HG03039 (cell line): Measurements from ENCODE around the gene PLD4.
"Not testable (repeated sequence)": the region's sequence is repeated elsewhere in the genome, so short reads cannot be mapped to it uniquely, and the experiment has no call there.

Source experiments
- ATAC-seq: cut with Tn5 transposase; IDR thresholded peaks from one replicate; pipeline ENCODE4 v1.9.1; 2021; ENCODE audit warnings: mild to moderate bottlenecking, moderate library complexity; ENCODE audit not compliant: unreplicated experiment

The PLD4 gene

DNA sequence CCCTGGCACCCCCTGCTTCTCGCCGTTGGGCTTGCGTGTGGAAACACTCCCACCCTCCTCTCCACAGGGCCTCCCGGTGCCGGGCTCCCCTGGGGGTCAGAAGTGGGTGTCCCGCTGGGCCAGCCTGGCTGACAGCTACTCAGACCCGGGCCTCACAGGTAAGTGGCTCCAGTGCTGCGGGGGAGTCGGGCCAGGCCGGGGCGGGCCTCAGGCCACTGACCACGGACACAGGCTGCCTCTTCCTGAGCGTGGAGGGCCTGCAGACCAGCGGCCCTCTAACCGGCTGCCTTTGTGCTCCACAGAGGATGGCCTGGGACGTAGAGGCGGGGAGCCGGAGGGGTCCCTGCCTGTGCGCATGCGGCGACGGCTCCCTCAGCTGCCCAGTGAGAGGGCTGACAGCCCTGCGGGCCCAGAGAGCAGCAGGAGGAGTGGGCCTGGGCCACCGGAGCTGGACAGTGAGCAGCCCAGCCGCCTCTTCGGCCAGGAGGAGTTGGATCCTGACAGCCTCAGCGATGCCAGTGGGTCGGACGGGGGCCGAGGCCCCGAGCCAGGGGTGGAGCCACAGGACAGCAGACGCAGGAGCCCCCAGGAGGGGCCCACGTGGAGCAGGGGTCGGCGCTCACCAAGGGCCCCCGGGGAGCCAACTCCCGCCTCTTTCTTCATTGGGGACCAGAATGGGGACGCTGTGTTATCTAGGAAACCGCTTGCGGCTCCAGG is 38.5 kb upstream of the PLD4 start:
- ATAC-seq: no peak

DNA sequence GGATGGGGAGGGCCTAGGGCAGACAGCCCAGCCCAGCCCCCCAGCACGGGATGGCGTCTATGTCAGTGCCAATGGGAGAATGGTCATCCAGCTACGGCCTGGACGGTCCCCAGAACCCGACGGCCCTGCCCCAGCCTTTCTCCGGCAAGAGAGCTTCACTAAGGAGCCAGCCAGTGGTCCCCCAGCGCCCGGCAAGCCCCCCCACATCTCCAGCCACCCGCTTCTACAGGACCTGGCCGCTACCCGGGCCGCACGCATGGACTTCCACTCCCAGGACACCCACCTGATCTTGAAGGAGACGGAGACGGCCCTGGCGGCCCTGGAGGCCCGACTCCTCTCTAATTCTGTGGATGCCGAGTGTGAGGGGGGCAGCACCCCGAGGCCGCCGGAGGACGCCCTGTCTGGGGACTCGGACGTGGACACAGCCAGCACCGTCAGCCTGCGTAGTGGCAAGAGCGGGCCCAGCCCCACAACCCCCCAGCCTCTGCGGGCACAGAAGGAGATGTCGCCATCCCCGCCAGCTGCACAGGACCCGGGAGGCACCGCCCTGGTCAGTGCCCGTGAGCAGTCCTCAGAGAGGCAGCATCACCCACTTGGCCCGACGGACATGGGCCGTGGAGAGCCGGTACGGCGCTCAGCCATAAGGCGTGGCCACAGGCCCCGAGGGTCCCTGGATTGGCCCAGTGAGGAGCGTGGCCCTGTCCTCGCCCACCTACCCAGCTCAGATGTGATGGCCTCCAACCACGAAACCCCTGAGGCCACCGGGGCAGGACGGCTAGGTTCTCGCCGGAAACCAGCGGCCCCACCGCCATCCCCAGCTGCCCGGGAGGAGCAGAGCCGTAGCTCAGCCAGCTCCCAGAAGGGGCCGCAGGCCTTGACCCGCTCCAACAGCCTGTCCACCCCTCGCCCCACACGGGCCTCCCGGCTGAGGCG is 37.7 kb upstream of the PLD4 start:
- no peak for ATAC-seq

DNA sequence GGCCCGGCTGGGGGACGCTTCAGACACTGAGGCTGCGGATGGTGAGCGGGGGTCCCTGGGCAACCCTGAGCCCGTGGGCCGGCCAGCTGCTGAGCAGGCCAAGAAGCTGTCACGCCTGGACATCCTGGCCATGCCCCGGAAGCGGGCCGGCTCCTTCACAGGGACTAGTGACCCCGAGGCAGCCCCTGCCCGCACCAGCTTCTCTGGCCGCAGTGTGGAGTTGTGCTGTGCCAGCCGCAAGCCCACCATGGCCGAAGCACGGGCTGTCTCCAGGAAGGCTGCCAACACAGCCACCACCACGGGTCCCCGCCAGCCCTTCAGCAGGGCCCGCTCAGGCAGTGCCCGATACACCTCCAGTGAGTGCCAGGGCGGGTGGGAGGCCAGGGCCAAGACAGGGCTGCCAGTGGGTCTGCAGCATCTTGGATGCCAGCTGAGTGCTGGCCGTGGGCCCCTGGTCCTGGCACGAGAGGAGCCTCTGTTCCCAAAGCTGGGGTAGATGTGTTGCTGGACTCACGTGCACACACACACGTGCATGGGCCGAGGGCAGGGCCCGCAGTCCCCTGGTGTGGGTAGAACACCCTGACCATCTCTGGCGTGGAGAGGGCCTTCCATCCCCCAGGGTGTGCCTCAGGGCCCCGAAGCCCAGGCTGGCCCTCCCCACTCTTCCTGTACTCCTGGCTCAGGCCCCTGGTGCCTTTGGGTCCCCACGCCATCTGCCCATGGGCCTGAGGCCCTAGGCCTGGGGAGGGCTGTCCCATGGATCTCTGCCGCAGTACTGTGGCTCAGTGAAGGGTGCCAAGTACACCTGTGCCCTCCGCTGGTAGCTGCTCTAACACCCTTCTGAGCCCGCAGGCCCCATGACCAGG is 36.8 kb upstream of the PLD4 start:
- ATAC-seq: no peak

DNA sequence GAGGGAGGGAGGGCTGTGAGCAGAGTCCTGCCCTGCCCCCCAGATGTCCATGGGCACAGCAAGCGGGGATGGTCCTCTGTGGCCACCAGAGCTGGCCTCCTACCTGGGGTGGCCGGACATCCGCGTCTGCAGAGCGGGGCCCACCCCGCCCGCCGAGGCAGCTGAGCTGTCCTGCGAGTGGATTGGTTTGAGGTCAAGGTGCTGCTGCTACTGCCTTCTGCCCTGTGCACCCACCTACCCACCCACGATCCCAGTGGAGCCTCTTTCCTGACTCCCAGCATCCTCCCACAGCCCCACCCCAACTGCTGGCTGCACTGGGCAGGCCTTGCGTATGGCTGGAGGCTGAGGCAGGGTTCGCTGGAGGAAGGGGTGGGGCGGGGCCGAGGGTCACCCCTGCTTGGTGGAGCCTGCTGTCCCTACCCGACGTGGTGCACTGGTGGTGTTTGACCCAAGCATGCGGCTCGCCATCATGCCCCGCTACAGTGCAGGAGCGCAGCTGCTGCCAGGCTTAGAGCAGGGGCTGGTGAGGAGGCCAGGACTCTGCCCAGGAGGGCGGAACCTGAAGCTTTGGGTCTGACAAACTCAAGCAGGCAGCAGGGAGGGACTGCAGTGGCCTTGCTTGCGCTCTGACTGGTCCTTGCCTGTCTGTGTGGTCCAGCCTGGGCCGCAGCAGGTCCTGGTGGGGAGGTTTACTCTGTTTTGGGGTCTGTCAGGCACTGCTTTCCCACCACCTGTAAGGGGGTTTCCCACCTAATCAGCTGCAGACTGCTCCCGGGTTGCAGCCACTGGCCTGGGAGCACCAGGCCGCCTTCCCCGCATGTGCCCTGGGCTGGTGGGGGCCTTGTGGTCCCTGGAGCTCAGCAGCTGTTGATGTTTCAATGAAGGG is 35.9 kb upstream of the PLD4 start:
- no peak for ATAC-seq

DNA sequence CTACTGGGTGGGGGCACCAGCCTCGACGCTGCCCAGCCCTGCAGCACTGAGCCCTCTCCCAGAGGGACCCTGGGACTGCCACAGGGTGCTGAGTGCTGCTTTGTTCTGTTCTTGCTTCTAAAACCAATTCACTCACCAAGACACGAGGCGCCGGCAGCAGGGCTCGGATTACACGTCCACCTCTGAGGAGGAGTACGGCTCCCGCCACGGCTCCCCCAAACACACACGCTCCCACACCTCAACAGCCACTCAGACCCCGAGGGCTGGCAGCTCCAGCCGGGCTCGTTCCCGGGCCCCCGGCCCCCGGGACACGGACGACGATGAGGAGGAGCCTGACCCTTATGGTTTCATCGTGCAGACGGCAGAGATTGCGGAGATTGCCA is 35.3 kb upstream of the PLD4 start:
- no peak for ATAC-seq

DNA sequence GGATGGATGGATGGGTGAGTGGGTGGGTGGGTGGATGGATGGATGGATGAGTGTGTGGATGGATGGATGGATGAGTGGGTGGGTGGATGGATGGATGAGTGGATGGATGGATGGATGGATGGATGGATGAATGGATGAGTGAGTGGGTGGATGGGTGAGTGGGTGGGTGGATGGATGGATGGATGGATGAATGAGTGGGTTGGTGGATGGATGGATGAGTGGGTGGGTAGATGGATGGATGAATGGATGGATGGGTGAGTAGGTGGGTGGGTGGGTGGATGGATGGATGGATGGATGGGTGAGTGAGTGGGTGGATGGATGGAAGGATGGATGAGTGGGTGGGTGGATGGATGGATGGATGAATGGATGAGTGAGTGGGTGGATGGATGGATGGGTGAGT is 34.4 kb upstream of the PLD4 start:
- ATAC-seq: not testable (repeated sequence)

DNA sequence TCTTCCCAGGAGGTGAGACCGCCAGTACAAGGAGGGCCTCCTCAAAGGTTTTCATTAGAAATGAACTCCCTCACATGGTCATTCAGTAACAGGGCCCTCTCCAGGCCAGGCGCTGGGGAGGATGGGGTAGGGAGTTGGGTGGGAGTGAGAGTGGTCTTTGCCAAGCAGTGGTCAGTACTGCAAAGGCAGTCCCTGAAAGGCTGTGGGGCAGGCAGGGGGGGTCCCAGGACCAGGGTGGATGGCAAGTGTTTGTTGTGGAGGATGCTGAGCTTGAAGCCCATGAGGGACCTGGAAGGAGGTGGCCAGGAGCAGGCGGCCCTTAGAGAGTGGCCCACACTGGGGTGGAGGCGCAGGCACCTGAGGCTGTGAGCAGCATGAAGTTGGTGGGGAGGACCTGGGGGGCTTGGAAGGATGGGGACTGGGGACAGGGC is 33.5 kb upstream of the PLD4 start:
- ATAC-seq: no peak

DNA sequence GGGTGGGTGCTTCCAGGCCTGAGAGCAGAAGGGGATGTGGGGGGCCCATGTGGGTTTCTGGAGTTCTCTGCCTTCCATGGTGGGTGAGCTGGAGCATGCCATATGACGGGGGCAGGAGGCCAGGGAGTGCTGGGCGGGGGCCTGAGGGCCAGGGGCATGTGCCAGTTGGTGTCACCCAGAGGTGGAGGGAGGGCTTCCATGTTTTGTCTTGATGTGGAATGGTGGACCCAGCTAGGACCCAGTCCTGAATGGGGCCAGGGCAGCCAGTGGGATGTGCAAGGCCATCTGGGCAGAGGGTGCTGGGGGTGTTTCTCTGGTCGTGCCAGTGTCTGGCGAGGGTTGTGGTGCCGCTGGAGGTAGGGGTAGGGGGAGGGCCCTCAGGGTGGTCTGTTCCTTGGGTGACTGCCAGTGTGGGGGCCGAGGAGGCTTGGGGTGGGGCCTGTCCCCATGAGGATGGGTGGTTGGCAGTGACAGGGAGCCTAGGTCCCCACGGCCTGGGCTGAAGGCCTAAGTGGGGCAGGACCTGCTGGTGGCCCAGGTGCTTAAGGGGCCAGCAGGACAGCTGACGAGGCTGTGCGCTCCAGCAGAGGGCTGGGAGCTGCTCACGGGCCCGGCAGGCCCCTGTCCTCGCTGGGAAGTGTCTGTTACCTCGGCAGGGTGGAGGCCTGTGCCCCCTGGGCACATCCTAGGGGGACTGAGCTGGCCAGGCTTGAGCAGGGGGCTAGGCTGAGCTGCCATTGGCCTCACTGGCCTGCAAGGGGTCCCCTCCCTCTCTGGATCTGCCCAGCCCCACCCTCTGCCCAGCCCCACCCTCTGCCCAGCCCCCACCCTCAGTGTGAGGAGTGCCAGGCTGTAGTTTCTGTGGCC is 32.8 kb upstream of the PLD4 start:
- no peak for ATAC-seq

DNA sequence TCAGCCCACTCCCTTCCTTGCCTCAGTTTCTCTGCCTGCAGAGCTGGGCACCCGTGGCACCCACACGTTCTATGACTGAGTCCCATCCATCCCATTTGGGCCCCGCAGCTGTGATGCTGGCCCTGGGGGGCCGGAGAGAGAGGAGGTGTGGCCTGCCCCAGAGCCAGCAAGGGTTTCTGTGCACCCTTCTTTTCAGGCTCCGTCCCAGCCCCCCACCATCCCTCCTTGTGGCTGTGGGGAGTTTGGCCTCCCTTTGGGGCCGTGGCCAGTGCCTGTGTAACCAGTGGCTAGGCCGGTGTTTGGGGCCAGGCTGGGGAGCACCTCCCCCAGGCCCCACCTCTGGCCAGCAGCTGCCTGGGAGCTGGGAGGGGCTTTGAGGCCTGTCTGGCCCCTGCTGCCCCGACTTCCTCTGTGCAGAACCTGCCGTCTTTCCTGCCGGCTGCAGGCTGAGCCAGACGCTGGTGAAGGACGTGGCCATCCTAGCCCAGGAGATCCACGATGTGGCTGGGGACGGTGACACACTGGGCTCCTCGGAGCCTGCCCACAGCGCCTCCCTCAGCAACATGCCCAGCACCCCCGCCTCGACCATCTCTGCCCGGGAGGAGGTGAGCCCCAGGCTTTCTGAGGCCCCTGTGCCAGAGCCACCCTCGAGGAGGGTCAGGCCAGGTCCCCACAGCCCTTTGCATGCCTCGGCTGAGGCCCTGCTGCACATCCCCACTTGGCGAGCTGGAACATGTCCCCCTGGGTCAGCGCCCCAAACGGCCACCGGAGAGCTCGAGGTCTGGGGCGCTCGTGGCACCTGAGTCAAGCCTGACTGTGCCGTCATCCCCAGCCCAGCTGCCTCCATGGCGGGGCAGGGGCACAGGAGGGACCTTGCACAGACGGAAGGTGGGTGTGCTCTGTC is 31.9 kb upstream of the PLD4 start:
- ATAC-seq: no peak

DNA sequence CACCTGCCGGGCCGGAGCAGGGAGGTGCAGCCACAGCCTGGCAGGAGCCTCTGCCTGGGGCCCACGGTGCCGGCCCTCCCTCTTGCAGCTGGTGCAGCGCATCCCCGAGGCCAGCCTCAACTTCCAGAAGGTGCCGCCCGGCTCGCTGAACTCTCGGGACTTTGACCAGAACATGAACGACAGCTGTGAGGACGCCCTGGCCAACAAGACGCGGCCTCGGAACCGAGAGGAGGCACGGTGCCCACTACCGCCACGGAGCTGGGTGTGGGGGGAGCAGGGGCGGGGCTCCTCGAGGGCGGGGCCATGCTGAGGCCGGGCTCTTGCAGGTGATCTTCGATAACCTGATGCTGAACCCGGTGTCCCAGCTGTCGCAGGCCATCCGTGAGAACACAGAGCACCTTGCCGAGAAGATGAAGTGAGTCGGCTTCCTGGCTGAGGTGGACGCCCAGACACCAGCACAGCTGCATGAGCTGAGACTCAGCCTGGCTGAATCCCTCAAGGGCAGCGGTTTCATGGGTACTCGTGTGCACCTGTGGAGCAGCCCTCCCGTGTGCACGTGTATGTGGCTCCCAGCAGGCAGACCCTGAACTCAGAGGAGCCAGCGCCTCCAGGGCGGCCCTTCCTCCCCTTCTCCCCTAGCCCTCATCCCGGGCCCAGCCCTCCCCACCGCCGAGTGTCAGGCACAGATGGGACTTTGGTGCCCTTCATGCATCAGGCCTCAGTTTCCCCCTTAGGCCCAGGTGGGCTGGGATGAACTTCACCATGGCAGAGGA is 31.1 kb upstream of the PLD4 start:
- no peak for ATAC-seq

DNA sequence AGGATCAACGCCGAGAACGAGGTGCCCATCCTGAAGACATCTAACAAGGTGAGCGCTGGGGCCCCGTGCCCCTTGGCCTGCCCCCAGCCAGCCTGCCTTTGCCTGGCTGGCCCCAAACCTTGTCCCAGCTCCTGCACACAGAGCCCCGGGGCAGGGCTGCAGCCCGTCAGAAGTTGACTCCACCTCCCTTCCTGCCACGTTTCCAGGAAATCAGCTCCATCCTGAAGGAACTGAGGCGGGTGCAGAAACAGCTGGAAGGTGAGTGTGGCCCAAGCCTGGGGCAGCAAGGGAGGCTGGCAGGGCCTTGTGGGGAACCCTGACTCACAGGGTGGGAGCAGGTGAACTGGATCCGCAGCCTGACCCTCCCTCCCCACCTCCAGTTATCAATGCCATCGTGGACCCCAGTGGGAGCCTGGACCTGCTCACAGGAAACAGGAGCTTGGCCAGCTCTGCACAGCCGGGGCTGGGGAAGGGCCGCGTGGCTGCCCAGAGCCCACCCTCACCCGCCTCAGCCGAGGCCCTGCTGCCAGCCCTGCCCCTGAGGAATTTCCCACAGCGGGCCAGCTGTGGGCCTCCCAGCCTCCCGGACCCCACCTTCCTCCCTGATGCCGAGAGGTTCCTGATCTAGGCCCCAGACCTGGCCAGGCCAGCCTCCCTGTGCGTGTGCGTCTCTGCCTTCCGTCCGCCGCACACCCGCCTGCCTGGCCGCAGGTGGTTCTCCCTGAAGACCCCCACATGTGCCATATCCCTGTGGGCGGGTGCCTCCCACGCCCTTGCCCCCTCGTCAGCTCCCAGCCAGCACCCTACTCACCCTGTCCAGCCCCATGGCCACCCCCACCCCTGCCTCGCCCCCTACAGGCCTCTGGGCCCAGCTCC is 30.1 kb upstream of the PLD4 start:
- ATAC-seq: no peak

DNA sequence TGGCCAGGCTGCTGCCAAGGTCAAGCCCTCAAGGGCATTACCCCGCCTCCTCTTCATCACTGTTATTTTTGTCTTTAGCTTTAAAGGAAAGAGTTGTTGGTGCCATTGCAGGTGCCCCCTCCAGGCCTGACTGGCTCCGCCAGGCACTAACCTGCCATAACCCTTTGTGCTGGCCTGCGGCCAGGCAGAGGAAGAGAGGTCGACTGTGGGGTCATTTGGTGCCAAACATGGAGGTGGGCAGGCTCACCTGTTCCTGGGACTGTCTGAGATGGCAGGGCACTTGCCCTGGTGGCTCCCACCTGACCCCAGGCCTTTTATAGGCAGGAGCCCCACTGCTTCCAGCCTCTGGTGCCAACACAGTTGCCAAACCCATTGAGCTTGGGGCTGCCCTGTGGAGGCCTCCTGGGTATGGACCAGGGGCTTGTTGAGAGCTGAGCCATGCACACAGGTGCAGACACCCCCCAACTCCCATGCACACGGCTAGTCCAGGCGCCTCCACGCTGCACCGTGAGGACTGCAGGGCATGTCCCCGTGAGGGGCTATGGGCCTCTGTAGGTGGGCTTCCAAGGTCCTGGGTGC is 29.4 kb upstream of the PLD4 start:
- no peak for ATAC-seq

DNA sequence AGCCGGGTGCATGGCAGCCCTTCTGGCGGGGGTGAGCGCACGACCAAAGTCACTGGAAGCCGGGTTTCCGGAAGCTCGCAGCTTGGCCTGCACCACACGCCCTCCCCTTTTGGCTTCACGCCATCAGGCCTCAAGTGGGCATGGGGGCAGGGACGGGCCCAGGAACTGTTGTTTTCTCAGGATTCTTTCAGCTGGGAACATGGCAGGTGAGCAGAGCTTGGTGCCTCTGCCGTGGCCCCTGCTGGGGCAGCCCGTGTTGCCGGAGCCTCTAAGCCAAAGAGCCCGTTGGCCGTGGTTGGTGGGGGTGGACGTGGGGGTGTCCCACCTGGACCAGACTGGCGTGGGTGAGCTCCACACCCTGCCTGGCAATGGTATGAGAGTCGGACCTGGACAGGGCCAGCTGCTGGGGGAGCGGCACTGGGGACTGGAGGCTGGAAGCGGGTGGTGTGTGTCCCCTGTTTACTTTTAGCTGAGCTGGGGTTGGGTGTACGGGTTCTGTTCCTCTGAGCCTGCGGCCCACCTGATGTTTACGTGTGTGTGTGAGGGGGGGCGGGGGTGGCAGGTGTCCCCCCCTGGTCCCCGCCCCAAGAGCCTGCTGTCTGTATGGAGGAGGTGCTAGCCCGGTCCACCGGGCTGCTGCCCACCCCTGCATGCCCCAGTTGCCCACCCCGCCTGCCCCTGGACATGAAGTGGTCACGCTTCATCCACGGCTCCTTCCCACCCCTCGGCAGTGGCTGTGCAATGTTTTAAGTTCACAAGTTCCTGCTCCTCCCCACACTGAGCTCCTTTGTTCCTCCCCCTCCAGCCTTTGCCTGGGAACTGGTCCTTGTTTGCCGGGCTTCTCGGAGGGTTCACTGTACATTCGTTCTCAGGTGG is 28.7 kb upstream of the PLD4 start:
- no peak for ATAC-seq

DNA sequence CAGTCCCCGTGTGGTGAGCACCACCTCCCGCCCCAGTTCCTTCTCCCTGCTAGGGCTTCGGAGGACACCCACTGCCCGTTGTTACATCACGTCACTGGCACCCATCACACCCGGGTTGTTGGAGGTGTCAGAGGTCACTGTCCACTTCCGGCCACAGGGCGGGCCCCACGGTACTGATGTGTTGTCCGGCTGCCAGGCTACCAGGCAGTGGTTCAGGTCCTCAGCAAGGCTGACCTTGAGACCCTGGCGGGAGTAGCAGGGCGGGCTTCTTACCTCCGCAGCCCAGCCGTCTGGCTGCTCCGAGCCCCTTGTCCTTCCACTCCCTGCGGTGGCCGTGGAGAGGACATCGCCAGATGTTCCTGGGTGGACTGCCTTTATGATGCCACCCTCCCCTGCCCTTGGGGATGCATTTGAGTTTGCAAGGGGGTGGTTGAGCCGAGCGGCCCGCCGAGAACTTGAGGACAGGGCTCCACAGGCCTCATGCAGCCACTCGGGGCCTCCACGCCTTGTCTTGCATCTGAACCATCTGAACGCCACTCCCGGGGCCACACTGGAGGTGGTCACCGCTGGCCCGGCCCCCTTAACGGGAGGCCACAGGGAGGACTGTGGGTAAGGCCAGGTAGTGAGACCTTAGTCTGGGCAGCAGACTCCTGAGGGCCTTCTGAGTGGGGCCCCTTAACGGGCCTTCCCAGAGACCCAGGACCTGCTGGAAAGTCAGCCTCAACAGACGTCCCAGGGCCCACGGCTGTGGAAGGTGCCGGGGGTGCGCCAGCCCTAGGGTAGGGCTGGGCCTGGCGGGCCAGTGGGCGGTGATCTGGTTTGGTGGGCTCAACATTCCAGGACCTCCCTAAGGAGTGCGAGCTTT is 27.1 kb upstream of the PLD4 start:
- ATAC-seq: no peak
